HepG2 (cell line): ENCODE results near the gene SP5.

Experiments used
- CREB1 ChIP-seq, 2 experiments: fragments of 450-650 bp in 1 of 2; IDR thresholded peaks; 2 replicates each; pipeline ENCODE4 v1.6.1; 2016 to 2017; ENCODE audit warnings: control low read depth in 1 of 2, mild to moderate bottlenecking in 1 of 2, missing compliant biosample characterization in 1 of 2, missing genetic modification characterization in 1 of 2
- NFYB ChIP-seq: sonication (generic); formaldehyde crosslinking; IDR thresholded peaks from 2 replicates; pipeline ENCODE4 v1.4.0; 2020; ENCODE audit warnings: missing genetic modification reagents
- NONO ChIP-seq, 2 experiments: fragments of 450-650 bp in 1 of 2; sonication (generic) in 1 of 2; formaldehyde crosslinking in 1 of 2; IDR thresholded peaks in 1 of 2; conservative IDR thresholded peaks in 1 of 2; 2 replicates each; pipeline versions ENCODE4 v1.6.1 to v1.8.0; 2017 to 2022; ENCODE audit warnings: mild to moderate bottlenecking in 1 of 2, missing genetic modification reagents in 1 of 2, moderate library complexity in 1 of 2
- POLR2AphosphoS5 ChIP-seq: IDR thresholded peaks from 2 replicates; pipeline ENCODE4 v1.6.1; 2012; ENCODE audit warnings: low read depth, low read length
- PRMT3 ChIP-seq: sonication (generic); formaldehyde crosslinking; IDR thresholded peaks from 2 replicates; pipeline ENCODE4 v1.8.1; 2022; ENCODE audit warnings: low read depth, mild to moderate bottlenecking, moderate library complexity, missing genetic modification reagents, borderline replicate concordance
- ZFAT ChIP-seq: sonication (generic); formaldehyde crosslinking; conservative IDR thresholded peaks from 2 replicates; pipeline ENCODE4 v1.8.1; 2023; ENCODE audit warnings: missing genetic modification reagents, inconsistent platforms
- ZNF790 ChIP-seq: sonication (generic); formaldehyde crosslinking; IDR thresholded peaks from 2 replicates; pipeline ENCODE4 v1.8.0; 2022; ENCODE audit warnings: missing genetic modification reagents, mild to moderate bottlenecking, borderline replicate concordance
- TF ChIP-seq, protein P1 (sequence below): sonication (generic); formaldehyde crosslinking; IDR thresholded peaks from 2 replicates; pipeline ENCODE4 v1.5.0; 2020; ENCODE audit warnings: missing genetic modification reagents
- TF ChIP-seq, protein P2 (sequence below): sonication (generic); formaldehyde crosslinking; IDR thresholded peaks from 2 replicates; pipeline ENCODE4 v1.5.0; 2020; ENCODE audit warnings: mild to moderate bottlenecking, missing genetic modification reagents, moderate library complexity

GRCh38 chr2:170670651-170671050 is 44.5 kb upstream of the SP5 start:
- TF ChIP-seq, protein P1, sequence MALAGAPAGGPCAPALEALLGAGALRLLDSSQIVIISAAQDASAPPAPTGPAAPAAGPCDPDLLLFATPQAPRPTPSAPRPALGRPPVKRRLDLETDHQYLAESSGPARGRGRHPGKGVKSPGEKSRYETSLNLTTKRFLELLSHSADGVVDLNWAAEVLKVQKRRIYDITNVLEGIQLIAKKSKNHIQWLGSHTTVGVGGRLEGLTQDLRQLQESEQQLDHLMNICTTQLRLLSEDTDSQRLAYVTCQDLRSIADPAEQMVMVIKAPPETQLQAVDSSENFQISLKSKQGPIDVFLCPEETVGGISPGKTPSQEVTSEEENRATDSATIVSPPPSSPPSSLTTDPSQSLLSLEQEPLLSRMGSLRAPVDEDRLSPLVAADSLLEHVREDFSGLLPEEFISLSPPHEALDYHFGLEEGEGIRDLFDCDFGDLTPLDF, result no peak
- no peak for TF ChIP-seq ZFAT (CRISPR knock-in tag)
- TF ChIP-seq, protein P2, sequence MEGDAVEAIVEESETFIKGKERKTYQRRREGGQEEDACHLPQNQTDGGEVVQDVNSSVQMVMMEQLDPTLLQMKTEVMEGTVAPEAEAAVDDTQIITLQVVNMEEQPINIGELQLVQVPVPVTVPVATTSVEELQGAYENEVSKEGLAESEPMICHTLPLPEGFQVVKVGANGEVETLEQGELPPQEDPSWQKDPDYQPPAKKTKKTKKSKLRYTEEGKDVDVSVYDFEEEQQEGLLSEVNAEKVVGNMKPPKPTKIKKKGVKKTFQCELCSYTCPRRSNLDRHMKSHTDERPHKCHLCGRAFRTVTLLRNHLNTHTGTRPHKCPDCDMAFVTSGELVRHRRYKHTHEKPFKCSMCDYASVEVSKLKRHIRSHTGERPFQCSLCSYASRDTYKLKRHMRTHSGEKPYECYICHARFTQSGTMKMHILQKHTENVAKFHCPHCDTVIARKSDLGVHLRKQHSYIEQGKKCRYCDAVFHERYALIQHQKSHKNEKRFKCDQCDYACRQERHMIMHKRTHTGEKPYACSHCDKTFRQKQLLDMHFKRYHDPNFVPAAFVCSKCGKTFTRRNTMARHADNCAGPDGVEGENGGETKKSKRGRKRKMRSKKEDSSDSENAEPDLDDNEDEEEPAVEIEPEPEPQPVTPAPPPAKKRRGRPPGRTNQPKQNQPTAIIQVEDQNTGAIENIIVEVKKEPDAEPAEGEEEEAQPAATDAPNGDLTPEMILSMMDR (CRISPR knock-in tag), result no peak
- no peak for TF ChIP-seq POLR2AphosphoS5
- TF ChIP-seq NFYB (CRISPR knock-in tag), result no peak
- no peak for TF ChIP-seq ZNF790 (CRISPR knock-in tag)
- TF ChIP-seq NONO (IDR thresholded peaks at IDR 0.05), result no peak
- no peak for TF ChIP-seq NONO (CRISPR knock-in tag; conservative IDR thresholded peaks at IDR 0.05)
- no peak for TF ChIP-seq CREB1 (IDR thresholded peaks at IDR 0.05)
- no peak for TF ChIP-seq CREB1 (CRISPR knock-in tag; IDR thresholded peaks at IDR 0.05)
- no peak for TF ChIP-seq PRMT3 (CRISPR knock-in tag)
